Vagina (tissue), 2 donors: ENCODE results near the gene ARAP1. TPM values are rescaled to one million over a fixed set of nuclear protein-coding genes. Genes with fewer than 3 reads are reported as not detected.

Source experiments
- DNase-seq, 2 donors: peaks; one replicate each; pipeline ENCODE4 v3.0.0-alpha.2; 2017; ENCODE audit errors: extremely low spot score in 2 of 2
- H3K27ac ChIP-seq: fragments of 200-600 bp; sonication (generic); one replicate; pipeline ENCODE4 v1.5.1; 2019
- H3K27me3 ChIP-seq: fragments of 200-600 bp; sonication (generic); one replicate; pipeline ENCODE4 v1.5.1; 2019
- H3K36me3 ChIP-seq, 2 donors: fragments of 200-600 bp; sonication (generic); one replicate each; pipeline ENCODE4 v1.5.1; 2017 to 2019
- H3K4me1 ChIP-seq: fragments of 200-600 bp; sonication (generic); one replicate; pipeline ENCODE4 v1.5.1; 2019
- H3K4me3 ChIP-seq, 2 donors: fragments of 200-600 bp; sonication (generic); 1 replicate in 1 of 2; 2 replicates in 1 of 2; pipeline ENCODE4 v1.5.1; 2016 to 2019
- H3K9me3 ChIP-seq: fragments of 200-600 bp; sonication (generic); one replicate; pipeline ENCODE4 v1.5.1; 2019
- POLR2A ChIP-seq, 2 donors: fragments of 450-650 bp; IDR thresholded peaks; one replicate each; pipeline ENCODE4 v1.6.1; 2017; ENCODE audit warnings: antibody characterized with exemption in 2 of 2, mild to moderate bottlenecking in 2 of 2, moderate library complexity in 2 of 2
- POLR2AphosphoS5 ChIP-seq, 2 donors: sonication (generic); formaldehyde crosslinking; IDR thresholded peaks; one replicate each; pipeline ENCODE4 v1.9.0; 2017; ENCODE audit warnings: antibody characterized with exemption in 2 of 2, mild to moderate bottlenecking in 2 of 2, low read depth in 1 of 2; ENCODE audit not compliant: insufficient read depth in 1 of 2
- intact Hi-C: fragments of 100-400 bp; cut with DNase I; formaldehyde crosslinking; loops from one replicate; pipeline ENCODE4 v1.15.1; 2023
- total RNA-seq: library from RNA; depleted of rRNA; stranded (reverse); fragments of >200 nt; gene quantifications from one replicate; pipeline ENCODE4 v1.2.3, GENCODE V29; 2016
- TF ChIP-seq, protein P1 (sequence below), 3 experiments: fragments of 450-650 bp in 2 of 3; fragments of 200-600 bp in 1 of 3; sonication (generic) in 1 of 3; IDR thresholded peaks; one replicate each; pipeline ENCODE4 v1.5.1; 2017 to 2019; ENCODE audit warnings: antibody characterized with exemption in 3 of 3, mild to moderate bottlenecking in 2 of 3, moderate library complexity in 2 of 3

The ARAP1 gene
- total RNA-seq, 1 donor from 2014 or later, result 59.2 TPM

- no peaks in the 10 kb centered on the region for H3K27me3 ChIP-seq
Measured at GRCh38 chr11:72669527-72669926, 82.7 kb downstream of the ARAP1 start.

GRCh38 chr11:72668629-72669347, 83.4 kb downstream of the ARAP1 start:
- intact Hi-C loops, result no loop called here
- no peak for DNase-seq
- Histone ChIP-seq H3K4me3 (no peak overlapping the region), H3K27ac (no peak overlapping the region), H3K4me1 (no peaks in the 10 kb centered on the region), H3K27me3 (no peaks in the 10 kb centered on the region), H3K9me3 (no peaks in the 10 kb centered on the region), H3K36me3 (no peaks in the 10 kb centered on the region)
- TF ChIP-seq, protein P1, sequence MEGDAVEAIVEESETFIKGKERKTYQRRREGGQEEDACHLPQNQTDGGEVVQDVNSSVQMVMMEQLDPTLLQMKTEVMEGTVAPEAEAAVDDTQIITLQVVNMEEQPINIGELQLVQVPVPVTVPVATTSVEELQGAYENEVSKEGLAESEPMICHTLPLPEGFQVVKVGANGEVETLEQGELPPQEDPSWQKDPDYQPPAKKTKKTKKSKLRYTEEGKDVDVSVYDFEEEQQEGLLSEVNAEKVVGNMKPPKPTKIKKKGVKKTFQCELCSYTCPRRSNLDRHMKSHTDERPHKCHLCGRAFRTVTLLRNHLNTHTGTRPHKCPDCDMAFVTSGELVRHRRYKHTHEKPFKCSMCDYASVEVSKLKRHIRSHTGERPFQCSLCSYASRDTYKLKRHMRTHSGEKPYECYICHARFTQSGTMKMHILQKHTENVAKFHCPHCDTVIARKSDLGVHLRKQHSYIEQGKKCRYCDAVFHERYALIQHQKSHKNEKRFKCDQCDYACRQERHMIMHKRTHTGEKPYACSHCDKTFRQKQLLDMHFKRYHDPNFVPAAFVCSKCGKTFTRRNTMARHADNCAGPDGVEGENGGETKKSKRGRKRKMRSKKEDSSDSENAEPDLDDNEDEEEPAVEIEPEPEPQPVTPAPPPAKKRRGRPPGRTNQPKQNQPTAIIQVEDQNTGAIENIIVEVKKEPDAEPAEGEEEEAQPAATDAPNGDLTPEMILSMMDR (IDR thresholded peaks at IDR 0.05), result no peak
- TF ChIP-seq POLR2A (IDR thresholded peaks at IDR 0.05), result no peak
- TF ChIP-seq POLR2AphosphoS5 (IDR thresholded peaks at IDR 0.05; ENCODE audit: insufficient read depth in 1 of 2, low read depth in 1 of 2), result no peak

More at GRCh38 chr11:72669527-72669926, 82.7 kb downstream of the ARAP1 start:
- Histone ChIP-seq H3K27ac (no peak overlapping the region), H3K4me1 (no peaks in the 10 kb centered on the region), H3K9me3 (no peaks in the 10 kb centered on the region), H3K36me3 (no peaks in the 10 kb centered on the region), H3K4me3 (no peak overlapping the region)
- TF ChIP-seq POLR2A (IDR thresholded peaks at IDR 0.05), result no peak
- TF ChIP-seq POLR2AphosphoS5 (IDR thresholded peaks at IDR 0.05; ENCODE audit: insufficient read depth in 1 of 2, low read depth in 1 of 2), result no peak
- TF ChIP-seq, protein P1 (IDR thresholded peaks at IDR 0.05), result no peak
- intact Hi-C loops, result no loop called here
- no peak for DNase-seq

- intact Hi-C loops, result no loop called here
- no peaks in the 10 kb centered on the region for H3K27me3 ChIP-seq
Measured at GRCh38 chr11:72665911-72666472, 86.2 kb downstream of the ARAP1 start.

GRCh38 chr11:72662036-72662435, 90.2 kb downstream of the ARAP1 start:
- Histone ChIP-seq H3K9me3 (no peaks in the 10 kb centered on the region), H3K4me1 (no peaks in the 10 kb centered on the region), H3K27me3 (no peaks in the 10 kb centered on the region), H3K4me3 (no peak overlapping the region), H3K27ac (no peak overlapping the region), H3K36me3 (no peaks in the 10 kb centered on the region)
- DNase-seq, result no peak
- no peak for TF ChIP-seq POLR2A (IDR thresholded peaks at IDR 0.05)
- intact Hi-C loops, result no loop called here

More at GRCh38 chr11:72665911-72666472, 86.2 kb downstream of the ARAP1 start:
- Histone ChIP-seq H3K9me3 (no peaks in the 10 kb centered on the region), H3K36me3 (no peaks in the 10 kb centered on the region), H3K4me1 (no peaks in the 10 kb centered on the region), H3K27ac (no peak overlapping the region), H3K4me3 (no peak overlapping the region)
- no peak for DNase-seq
- no peak for TF ChIP-seq POLR2AphosphoS5 (IDR thresholded peaks at IDR 0.05; ENCODE audit: insufficient read depth in 1 of 2, low read depth in 1 of 2)
- TF ChIP-seq, protein P1 (IDR thresholded peaks at IDR 0.05), result no peak
- TF ChIP-seq POLR2A (IDR thresholded peaks at IDR 0.05), result no peak

GRCh38 chr11:72661486-72661885, 90.7 kb downstream of the ARAP1 start:
- TF ChIP-seq POLR2A (IDR thresholded peaks at IDR 0.05) (no peak), POLR2AphosphoS5 (IDR thresholded peaks at IDR 0.05; ENCODE audit: insufficient read depth in 1 of 2, low read depth in 1 of 2) (no peak)
- TF ChIP-seq, protein P1 (IDR thresholded peaks at IDR 0.05), result no peak
- H3K4me3 ChIP-seq, result no peak overlapping the region
- intact Hi-C loops, result no loop called here
- no peak overlapping the region for H3K27ac ChIP-seq
- H3K36me3 ChIP-seq, result no peaks in the 10 kb centered on the region
- no peak for DNase-seq
- no peaks in the 10 kb centered on the region for H3K9me3 ChIP-seq
- H3K4me1 ChIP-seq, result no peaks in the 10 kb centered on the region
- no peaks in the 10 kb centered on the region for H3K27me3 ChIP-seq
